EH (cell line): Measurements from ENCODE around the gene KCNIP4.
A peak's percentile ranks its signal among the peaks of the same experiment; 100 is the strongest.

Experiments
- DNase-seq: peaks from one replicate; pipeline ENCODE4 v3.0.0-alpha.2; 2015; ENCODE audit warnings: low read depth

Gene KCNIP4

DNA sequence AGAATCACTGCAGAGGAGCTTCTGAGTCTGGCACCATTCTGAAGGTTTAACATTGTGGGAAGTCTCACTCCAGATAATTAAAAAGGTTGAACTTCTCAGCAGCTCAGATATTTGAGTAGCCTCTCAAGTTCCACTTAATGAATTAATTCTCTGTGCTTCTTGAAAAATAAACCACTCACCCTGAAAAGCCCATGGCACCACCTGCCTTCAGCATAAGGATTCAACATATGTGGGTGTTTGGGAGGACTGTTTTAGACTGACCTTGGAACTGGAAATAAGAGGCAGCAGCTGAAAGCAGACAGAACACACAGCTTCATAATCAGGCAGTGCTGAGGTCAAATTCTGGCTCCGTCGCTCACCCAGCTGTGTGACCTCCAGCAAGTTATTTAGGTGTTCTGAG is 100.6 kb downstream of the KCNIP4 start:
- DNase-seq = no peak

DNA sequence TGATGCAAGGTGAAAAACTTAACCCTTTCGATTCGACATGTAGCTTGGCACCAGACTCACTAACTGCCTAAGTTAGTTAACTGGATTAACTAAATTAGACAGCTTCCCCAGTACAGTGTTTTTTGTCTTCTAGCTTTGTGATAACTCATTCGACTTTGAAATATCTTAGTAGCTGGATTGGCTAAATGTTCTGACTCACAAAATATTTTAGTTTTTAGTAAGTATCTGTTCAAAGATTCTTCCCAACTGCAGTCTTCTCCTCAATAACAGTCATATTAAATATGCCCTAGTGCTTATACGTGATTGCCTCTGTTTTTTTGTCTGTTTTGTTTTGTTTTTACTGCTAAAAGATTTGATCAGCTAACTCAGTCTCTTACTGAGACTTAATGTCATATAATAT is 102.9 kb downstream of the KCNIP4 start:
- peak; percentile 65 for DNase-seq

DNA sequence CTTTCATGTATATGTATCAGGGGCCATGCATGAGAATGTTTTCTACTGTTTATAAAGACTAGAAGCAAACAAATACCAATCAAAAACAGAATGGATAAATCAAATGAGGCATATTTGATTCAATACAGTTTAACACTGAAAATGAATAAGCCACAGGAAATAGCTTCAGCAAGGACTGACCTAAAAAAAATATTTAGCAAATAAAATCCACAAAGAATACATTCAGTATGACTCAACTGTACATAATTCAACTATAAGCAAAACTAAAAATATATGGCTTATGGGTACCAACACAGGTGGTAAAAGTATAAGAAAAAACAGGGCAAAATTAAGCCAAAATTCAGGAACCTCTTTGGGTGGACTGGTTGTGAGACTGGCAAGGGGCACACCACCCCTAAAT is 112.9 kb downstream of the KCNIP4 start:
- DNase-seq = no peak

DNA sequence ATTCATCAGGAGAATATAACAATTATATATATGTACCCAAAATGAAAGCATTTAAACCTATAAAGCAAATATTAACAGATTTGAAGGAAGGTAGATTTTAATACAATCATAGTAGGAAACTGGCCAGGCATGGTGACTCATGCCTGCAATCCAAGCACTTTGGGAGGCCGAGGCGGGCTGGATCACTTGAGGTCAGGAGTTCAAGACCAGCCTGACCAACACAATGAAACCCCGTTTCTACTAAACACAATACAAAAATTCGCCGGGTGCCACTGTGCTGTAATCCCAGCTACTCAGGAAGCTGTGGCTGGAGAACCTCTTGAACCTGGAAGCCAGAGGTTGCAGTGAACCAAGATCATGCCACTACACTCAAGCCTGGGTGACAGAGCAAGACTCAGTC is 118.3 kb downstream of the KCNIP4 start:
- DNase-seq = no peak

- peak; percentile 35 for DNase-seq
These were observed 121.0 kb downstream of the KCNIP4 start for GRCh38 chr4:21827575-21827974.

- DNase-seq = no peak
These were observed 122.5 kb downstream of the KCNIP4 start for GRCh38 chr4:21826071-21826470.

GRCh38 chr4:21819086-21819485 is 129.5 kb downstream of the KCNIP4 start:
- peak; percentile 27 for DNase-seq

DNA sequence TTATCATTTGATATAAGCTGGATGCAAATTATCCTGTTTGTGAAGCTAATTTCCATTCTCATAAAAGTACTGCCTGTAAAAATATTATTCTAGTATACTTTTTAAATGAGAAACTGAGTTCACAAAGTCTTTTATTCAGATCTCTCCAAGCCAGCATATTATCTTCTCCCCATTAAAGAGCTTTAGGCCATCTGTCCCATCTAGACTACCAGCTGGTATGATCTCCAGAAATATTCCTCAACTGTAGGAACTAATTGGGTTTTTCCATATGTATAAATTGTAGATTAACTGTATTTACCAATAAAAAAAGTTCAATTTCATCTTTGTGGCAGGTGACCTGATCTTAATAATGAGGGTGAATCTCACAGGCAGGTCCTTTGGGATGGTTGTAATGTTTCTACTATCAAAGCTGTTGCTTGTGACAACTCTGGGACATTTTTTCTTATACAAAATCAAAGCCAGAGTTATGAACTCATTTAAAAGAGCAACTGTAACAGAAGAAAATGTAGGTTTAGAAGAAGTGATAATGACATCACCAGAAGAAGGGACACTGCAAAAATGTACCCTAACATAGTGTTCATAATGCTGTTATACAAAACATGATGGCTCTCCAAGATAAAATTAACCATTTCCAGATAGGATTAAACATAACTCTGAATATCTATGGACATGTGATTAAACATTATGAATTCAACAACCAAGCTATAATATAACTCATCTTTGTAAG is 132.8 kb downstream of the KCNIP4 start:
- DNase-seq = no peak

GRCh38 chr4:21811565-21811964 is 137.0 kb downstream of the KCNIP4 start:
- DNase-seq = peak; percentile 87

- DNase-seq = peak; percentile 26
These were observed 141.6 kb downstream of the KCNIP4 start for GRCh38 chr4:21806991-21807390.

DNA sequence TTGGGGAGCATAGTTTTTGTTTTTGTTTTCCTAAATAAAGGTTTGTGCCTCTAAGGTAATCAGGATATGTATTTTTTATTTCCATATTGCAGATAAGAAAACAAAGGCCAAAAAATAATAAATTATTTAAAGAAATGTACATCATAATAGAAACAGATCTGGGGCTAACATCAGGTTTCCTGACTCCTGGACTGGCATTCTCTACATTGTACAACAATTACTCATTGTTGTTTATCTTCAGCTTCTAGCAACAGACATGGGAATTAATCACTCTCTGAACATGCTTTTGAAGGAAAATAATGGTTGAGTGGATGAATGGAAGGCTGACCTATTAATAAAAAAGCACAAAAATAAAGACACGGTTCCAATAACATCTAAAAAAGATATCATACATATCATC is 146.2 kb downstream of the KCNIP4 start:
- DNase-seq = peak; percentile 84

- peak; percentile 57 for DNase-seq
These were observed 146.7 kb downstream of the KCNIP4 start for GRCh38 chr4:21801661-21802385.

GRCh38 chr4:21795091-21795490 is 153.5 kb downstream of the KCNIP4 start:
- DNase-seq = peak; percentile 63

DNA sequence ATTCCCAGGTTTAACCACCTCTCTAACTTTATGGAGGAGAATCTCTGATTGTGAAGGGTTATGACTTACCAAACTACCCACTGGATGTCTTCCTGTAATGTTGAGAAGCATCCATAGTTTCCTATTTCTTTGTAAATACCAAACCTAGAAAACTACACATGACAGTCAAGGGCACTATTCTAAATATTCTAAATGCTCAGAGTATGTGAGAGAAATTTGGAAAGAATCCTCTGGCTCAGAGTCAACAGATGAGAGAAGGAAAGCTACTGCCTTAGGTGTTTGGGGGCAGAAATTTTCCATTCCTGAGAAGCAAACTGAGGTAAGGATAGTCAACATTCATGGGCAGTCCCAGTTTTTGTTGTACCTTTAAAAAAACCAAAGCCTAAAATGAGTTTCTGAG is 155.8 kb downstream of the KCNIP4 start:
- DNase-seq = peak; percentile 52

DNA sequence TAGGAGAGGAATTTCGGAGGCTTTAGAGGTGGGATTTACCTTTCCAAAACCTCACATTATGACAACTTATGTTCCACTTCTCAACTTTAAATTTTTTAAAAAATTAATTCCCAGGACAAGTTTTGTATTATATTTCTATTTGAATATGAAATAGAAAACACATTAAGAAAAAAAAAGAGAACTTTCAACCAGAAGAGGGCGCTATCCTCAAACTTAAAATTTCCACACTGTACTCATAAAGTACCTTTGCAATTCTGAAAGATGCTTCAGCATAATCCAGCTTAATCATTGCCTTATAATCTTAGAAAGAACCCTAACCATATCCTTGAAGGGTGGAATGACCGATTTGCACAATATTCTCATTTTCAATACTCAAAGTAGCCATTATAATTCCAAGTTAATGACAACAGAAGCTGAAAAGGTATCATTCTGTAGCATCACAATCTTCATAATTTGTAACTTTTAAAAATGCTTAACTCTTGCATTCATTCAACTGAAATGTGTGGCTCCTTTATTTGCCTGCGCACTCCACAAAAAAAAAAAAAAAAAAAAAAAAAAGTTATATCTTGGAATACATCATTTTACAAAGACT is 158.0 kb downstream of the KCNIP4 start:
- peak; percentile 56 for DNase-seq

DNA sequence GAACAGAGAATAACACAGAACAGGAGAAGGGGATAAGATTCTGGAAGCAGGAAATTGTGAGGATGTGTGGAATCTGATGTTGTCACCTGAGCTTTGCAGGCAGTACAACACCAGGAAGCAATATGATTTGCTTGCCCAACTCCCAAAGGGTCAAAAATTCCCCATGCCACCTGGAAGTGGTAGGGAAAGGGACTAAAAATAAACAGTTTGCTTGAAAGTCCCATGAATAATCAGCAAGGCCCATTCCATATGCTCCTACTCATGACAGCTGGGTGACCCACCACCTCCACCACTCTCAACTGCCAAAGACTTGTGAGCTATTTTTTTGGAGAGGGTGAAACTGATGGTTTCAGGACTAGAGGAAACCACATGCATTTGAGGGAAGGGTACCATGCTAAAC is 168.4 kb downstream of the KCNIP4 start:
- DNase-seq = peak; percentile 32

- no peak for DNase-seq
These were observed 169.9 kb downstream of the KCNIP4 start for GRCh38 chr4:21778702-21779101.

DNA sequence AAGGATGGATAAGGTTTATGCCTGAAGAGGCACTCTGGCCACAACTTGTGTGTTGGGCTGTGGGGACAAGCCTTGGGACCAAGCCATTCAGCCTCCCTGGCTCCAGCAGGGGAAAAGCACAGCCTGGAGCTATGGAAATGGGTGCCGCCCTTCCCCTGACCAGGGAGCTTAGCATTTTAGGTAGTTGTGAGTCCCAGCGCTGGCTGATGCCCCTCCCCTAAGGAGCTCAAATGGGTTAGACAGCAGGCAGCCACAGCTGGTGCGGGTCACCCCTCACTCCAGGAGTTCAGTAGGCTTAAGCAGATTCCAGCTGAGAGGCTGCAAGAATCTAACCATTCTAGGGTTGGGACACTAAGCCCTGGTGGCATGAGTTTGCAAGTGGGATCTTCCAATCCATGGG is 172.9 kb downstream of the KCNIP4 start:
- DNase-seq = no peak

- peak; percentile 84 for DNase-seq
These were observed 179.0 kb downstream of the KCNIP4 start for GRCh38 chr4:21769404-21770147.

DNA sequence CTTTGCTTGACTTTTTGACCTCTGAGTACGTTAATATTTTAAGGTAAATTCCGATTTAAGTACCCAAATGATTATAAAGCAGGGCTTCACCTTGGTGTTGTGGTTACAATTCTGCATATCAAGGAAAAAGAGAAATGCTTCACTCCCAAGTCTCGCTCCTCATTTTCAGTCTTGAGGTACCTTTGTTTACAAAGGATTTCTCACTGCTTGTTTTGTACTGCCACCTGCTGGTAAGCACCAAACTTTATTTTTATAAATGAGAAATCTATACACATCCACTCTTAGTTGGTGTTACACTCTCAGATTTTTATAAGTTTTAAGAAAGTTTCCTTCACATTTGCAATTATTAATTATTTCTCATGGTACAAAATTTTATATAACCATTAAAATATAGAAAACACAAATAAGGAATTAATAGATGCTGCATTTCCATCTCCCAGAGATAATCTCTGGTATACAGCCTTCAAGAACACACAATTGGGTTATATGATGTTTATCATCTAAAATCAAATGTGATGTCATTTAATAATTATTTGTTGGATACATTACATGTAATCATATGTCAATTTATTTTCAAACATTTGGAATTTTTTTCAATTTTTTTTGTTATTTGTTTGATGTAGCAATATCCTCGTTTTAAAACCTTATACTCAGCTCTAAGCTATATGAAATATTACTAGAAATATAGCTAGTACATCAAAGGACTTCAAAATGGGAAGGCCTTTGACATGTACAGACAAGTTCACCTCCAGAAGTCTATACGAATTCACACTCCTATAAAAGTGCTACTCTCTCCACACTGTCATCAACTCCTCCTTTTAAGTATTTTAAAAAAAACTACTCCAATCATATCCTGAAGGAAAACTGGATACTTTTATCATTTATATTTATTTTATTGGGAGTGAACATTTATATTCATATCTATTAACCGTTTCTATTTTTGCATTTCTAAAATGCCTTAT is 179.9 kb downstream of the KCNIP4 start:
- peak; percentile 56 for DNase-seq

- peak; percentile 63 for DNase-seq
These were observed 182.7 kb downstream of the KCNIP4 start for GRCh38 chr4:21765810-21766407.
